ENCODE measurements around the gene DDIT4L. TPM values are rescaled to one million over a fixed set of nuclear protein-coding genes. Genes with fewer than 3 reads are reported as not detected.
"Not testable (repeated sequence)": the region's sequence is repeated elsewhere in the genome, so short reads cannot be mapped to it uniquely, and the experiment has no call there.

The DDIT4L gene
- total and polyA plus RNA-seq, 2 donors (not counting 1 experiment from before 2014, with no cell fraction given), result 6.4 to 14.2 TPM

DNA sequence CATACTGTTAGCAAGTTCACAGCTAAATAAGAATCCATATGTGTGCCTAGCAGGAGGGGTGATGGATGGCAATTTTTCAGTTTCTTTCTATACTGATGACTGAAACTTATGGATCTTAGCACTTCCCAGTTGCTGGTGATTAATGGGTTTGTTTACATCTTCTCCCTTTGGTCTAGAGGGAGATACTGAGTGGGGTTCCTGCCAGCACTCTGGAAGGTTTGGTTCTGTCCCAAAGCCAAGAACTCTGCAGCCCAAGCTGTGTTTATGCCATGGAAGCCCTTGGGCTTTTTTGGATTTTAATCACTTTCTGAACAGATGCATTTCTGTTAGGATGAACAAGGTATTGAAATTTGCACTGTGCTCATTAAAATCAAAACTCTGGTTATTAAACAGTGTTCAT lies 43.5 kb downstream of the DDIT4L start:
- TF ChIP-seq, protein P1, sequence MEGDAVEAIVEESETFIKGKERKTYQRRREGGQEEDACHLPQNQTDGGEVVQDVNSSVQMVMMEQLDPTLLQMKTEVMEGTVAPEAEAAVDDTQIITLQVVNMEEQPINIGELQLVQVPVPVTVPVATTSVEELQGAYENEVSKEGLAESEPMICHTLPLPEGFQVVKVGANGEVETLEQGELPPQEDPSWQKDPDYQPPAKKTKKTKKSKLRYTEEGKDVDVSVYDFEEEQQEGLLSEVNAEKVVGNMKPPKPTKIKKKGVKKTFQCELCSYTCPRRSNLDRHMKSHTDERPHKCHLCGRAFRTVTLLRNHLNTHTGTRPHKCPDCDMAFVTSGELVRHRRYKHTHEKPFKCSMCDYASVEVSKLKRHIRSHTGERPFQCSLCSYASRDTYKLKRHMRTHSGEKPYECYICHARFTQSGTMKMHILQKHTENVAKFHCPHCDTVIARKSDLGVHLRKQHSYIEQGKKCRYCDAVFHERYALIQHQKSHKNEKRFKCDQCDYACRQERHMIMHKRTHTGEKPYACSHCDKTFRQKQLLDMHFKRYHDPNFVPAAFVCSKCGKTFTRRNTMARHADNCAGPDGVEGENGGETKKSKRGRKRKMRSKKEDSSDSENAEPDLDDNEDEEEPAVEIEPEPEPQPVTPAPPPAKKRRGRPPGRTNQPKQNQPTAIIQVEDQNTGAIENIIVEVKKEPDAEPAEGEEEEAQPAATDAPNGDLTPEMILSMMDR (conservative IDR thresholded peaks at IDR 0.05 in 1 of 2, IDR thresholded peaks at IDR 0.05 in 1 of 2; ENCODE audit: low read depth in 1 of 2, low read length in 2 of 2), result no peak
- no peak for TF ChIP-seq EZH2 (IDR thresholded peaks at IDR 0.05; ENCODE audit: low read length, missing control alignments)
- no peak overlapping the region for H3K4me2 ChIP-seq (ENCODE audit: extremely low read depth, insufficient read depth, low read length)
- H3K27ac ChIP-seq (ENCODE audit: insufficient read depth, low read length), result no peak overlapping the region
- no peaks in the 10 kb centered on the region for H3K4me1 ChIP-seq (ENCODE audit: control insufficient read depth, extremely low read depth, insufficient read depth, low read length)
- H3K9ac ChIP-seq (ENCODE audit: insufficient read depth, low read length), result no peak overlapping the region
- H4K20me1 ChIP-seq (ENCODE audit: control insufficient read depth, extremely low read depth, insufficient read depth, low read length), result no peaks in the 10 kb centered on the region
- no peak for DNase-seq (ENCODE audit: low read depth in 2 of 2)
- H3K79me2 ChIP-seq (ENCODE audit: control insufficient read depth, insufficient read depth, low read length), result no peaks in the 10 kb centered on the region
- no peak overlapping the region for H3K4me3 ChIP-seq (replicated peaks in 1 of 4; ENCODE audit: control extremely low read depth in 1 of 4, insufficient read depth in 1 of 4, low read depth in 3 of 4, low read length in 4 of 4)
- H2AFZ ChIP-seq (ENCODE audit: low read length), result no peak overlapping the region
- no peaks in the 10 kb centered on the region for H3K27me3 ChIP-seq (ENCODE audit: control insufficient read depth, insufficient read depth, low read length)
- no peaks in the 10 kb centered on the region for H3K9me3 ChIP-seq (ENCODE audit: control insufficient read depth, insufficient read depth, low read depth, low read length)
- no peaks in the 10 kb centered on the region for H3K36me3 ChIP-seq (ENCODE audit: control insufficient read depth, insufficient read depth, low read length)

DNA sequence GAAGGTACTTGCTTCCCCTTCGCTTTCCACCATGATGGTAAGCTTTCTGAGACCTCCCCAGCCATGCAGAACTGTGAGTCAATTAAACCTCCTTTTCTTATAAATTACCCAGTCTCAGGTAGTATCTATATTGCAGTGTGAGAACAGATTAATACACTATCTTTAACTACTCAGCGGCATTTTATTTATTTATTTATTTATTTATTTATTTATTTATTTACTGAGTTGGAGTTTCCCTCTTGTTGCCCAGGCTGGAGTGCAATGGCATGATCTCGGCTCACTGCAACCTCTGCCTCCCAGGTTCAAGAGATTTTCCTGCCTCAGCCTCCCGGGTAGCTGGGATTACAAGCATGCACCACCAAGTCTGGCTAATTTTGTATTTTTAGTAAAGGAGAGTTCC lies 52.9 kb downstream of the DDIT4L start:
- H3K4me3 ChIP-seq (replicated peaks in 1 of 4; ENCODE audit: control extremely low read depth in 1 of 4, insufficient read depth in 1 of 4, low read depth in 3 of 4, low read length in 4 of 4); H3K4me1 ChIP-seq (ENCODE audit: control insufficient read depth, extremely low read depth, insufficient read depth, low read length); H3K36me3 ChIP-seq (ENCODE audit: control insufficient read depth, insufficient read depth, low read length); H2AFZ ChIP-seq (ENCODE audit: low read length); H3K9ac ChIP-seq (ENCODE audit: insufficient read depth, low read length); H3K9me3 ChIP-seq (ENCODE audit: control insufficient read depth, insufficient read depth, low read depth, low read length); H3K4me2 ChIP-seq (ENCODE audit: extremely low read depth, insufficient read depth, low read length); H3K27ac ChIP-seq (ENCODE audit: insufficient read depth, low read length); H3K27me3 ChIP-seq (ENCODE audit: control insufficient read depth, insufficient read depth, low read length); H3K79me2 ChIP-seq (ENCODE audit: control insufficient read depth, insufficient read depth, low read length); H4K20me1 ChIP-seq (ENCODE audit: control insufficient read depth, extremely low read depth, insufficient read depth, low read length); DNase-seq (ENCODE audit: low read depth in 2 of 2): not testable (repeated sequence)

Other genes starting within 250 kb of the DDIT4L start
- gene DNAJB14, start 243.8 kb downstream of the DDIT4L start, total RNA-seq, result 30.0 and 41.5 TPM in 2 replicates
- 17.8 and 25.1 TPM in 2 replicates for gene DNAJB14, start 243.8 kb downstream of the DDIT4L start, polyA plus RNA-seq
- gene H2AZ1, start 240.2 kb downstream of the DDIT4L start, total RNA-seq, result 108 and 132 TPM in 2 replicates
- 275 and 639 TPM in 2 replicates for gene H2AZ1, start 240.2 kb downstream of the DDIT4L start, polyA plus RNA-seq